ENCODE results near the gene PRR16.

- TF ChIP-seq POLR2A (IDR thresholded peaks at IDR 0.05; ENCODE audit: low read length) (no peak), GATA1 (IDR thresholded peaks at IDR 0.05; ENCODE audit: low read depth, low read length) (no peak)
These were observed 48.1 kb upstream of the PRR16 start for GRCh38 chr5:120415985-120416384.
